GM18526 (cell line): ENCODE measurements around the gene UMODL1.

Source experiments
- POLR2A ChIP-seq: IDR thresholded peaks from 3 replicates; pipeline ENCODE4 v1.6.1; 2011; ENCODE audit not compliant: insufficient read length; ENCODE audit errors: extremely low read depth

The UMODL1 gene, protein sequence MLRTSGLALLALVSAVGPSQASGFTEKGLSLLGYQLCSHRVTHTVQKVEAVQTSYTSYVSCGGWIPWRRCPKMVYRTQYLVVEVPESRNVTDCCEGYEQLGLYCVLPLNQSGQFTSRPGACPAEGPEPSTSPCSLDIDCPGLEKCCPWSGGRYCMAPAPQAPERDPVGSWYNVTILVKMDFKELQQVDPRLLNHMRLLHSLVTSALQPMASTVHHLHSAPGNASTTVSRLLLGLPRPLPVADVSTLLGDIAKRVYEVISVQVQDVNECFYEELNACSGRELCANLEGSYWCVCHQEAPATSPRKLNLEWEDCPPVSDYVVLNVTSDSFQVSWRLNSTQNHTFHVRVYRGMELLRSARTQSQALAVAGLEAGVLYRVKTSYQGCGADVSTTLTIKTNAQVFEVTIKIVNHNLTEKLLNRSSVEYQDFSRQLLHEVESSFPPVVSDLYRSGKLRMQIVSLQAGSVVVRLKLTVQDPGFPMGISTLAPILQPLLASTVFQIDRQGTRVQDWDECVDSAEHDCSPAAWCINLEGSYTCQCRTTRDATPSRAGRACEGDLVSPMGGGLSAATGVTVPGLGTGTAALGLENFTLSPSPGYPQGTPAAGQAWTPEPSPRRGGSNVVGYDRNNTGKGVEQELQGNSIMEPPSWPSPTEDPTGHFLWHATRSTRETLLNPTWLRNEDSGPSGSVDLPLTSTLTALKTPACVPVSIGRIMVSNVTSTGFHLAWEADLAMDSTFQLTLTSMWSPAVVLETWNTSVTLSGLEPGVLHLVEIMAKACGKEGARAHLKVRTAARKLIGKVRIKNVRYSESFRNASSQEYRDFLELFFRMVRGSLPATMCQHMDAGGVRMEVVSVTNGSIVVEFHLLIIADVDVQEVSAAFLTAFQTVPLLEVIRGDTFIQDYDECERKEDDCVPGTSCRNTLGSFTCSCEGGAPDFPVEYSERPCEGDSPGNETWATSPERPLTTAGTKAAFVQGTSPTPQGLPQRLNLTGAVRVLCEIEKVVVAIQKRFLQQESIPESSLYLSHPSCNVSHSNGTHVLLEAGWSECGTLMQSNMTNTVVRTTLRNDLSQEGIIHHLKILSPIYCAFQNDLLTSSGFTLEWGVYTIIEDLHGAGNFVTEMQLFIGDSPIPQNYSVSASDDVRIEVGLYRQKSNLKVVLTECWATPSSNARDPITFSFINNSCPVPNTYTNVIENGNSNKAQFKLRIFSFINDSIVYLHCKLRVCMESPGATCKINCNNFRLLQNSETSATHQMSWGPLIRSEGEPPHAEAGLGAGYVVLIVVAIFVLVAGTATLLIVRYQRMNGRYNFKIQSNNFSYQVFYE

DNA sequence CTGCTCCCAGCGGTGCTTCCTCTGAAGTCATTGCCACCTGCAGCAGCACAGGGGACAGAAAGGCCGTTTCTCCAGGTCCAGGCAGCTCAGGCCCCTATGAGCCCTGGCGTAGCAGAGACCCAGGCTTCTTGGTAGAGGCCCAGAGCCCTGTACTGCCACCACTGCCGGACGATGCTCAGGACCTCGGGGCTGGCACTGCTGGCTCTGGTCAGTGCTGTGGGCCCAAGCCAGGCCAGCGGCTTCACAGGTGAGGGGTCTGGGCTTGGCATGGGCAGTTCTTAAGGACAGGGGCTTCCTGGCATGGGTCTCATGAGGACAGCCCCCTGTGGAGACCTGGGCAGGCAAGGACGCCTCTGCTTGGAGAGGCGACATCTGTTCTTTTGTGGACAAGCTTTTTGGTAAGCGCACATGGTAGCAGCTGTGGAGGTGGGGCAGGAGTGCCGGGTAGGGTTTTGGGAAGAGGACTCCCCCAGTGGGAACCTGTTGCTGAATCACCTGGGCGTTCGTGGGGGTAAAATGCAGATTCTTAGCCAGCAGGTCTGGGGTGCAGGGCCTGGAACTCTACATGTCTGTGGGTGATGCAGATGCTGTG lies at the start of gene UMODL1:
UMODL1 (plus strand) TSS at position 172 of the 592 bp plus-strand sequence; CDS start at position 172, 0 bp downstream.
- no peak for TF ChIP-seq POLR2A

DNA sequence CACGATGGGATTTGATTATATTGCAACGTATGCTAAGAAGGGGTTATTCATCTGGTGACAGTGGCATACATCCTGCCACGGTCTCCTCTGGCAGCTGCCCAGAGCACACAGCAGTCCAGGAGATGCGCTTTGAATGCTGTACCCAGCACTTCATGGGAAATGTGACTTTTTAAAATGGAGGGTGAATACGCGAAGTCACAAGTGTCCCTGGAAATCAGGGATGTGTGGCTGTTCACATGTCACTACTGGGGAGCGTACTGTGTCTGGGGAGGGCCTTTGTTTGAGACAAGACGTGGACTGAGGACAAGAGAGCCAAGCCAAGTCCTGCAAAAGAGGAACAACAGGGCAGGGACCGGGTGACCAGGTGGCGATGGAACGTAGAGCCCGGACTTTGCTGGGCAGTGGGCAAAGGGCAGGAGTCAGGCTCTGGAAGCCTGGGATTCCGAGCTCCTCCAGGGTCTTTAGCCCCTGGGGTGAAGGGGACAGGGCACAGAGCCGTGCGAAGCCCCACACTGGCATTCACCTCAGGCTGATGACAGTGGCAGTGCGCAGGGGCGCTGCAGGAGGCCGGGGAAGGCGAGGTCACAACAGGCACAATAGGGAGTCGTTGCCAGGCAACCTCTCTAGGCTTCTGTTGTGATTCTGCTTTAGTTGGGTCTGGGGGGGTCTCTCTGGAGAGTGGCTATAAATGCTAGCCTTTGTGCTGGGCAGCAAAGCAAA lies 49.6 kb upstream of the UMODL1 start:
- TF ChIP-seq POLR2A = no peak

DNA sequence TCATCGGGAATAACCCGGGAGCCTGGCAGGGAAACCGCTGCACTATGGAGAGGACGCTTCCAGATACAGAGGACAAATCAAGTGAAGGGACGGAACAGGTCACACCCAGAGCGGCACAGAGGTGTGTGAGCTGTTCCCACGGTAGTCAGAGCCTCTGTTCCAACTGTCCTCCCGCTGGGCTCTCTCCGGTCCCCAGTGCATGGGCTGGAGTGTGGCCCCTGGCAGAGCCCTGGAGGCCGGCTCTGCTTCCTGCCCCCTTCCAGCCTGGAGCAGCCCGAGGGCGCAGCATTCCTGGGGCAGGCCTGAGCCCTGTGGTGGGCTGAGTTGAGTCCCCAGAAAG lies 49.1 kb upstream of the UMODL1 start:
- no peak for TF ChIP-seq POLR2A

DNA sequence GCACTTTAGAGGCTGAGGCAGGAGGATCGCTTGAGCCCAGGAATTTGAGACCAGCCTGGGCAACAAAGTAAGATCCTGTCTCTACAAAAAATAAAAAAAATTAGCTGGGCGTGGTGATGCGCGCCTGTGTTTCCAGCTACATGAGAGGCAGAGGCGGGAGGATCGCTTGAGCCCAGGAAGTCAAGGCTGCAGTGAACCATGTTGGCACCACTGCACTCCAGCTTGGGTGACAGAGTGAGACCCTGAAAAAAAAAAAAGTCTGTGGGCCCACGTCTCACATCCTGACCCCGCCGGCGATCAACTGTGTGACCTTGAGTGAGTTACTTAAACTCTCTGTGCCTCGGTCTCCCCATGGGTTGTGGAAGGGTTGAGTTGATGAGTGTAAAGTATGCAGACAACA lies 48.2 kb upstream of the UMODL1 start:
- no peak for TF ChIP-seq POLR2A

DNA sequence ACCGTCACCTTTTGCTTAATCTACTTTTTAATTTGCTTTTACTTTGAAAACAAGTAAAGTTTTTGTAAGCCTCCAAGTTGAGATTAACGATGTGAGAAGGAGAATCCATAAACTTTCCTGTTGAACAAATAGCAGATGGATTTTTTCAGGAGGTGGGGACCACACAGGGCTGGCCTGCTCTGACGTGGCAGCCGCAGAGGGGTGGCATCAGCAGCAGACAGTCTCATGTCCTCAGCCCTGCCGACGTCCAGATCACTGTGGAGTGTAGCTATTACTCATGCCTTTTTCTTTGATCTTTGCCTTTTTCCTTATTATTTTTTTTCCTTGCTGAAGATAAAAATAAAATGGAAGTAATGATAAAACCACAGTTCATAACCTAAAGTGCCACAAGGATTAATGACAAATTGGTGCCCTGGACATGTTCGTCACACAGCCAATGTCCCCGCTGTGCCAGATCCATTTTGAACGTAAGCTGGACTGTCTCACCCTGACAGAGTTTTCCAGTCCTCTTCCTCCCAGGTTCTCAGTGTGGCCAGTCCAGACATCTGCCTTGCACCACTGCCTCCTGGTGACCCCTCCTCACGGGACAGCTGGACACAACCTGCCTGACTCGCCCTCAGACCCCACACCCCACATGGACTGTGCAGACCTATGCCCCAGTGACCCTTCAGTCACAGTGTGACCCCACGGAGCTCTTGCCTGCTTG lies 45.6 kb upstream of the UMODL1 start:
- TF ChIP-seq POLR2A = no peak

DNA sequence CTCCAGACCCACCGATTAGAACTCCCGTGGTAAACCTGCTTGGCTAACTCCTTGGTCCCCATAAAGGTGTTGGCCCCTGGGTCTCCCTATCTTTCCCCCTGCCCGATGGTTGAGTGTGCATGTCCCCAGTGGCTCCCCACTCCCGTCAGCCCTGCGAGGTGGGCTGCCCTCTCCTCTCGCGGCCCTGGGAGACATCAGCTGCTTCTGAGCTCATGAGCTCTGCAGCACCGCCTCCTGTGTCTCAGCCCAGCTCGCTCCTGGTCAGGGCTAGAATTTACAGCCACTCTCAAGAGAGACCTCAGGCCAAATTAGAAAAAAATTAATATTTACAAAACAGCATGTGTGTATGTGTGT lies 45.1 kb upstream of the UMODL1 start:
- TF ChIP-seq POLR2A = no peak

DNA sequence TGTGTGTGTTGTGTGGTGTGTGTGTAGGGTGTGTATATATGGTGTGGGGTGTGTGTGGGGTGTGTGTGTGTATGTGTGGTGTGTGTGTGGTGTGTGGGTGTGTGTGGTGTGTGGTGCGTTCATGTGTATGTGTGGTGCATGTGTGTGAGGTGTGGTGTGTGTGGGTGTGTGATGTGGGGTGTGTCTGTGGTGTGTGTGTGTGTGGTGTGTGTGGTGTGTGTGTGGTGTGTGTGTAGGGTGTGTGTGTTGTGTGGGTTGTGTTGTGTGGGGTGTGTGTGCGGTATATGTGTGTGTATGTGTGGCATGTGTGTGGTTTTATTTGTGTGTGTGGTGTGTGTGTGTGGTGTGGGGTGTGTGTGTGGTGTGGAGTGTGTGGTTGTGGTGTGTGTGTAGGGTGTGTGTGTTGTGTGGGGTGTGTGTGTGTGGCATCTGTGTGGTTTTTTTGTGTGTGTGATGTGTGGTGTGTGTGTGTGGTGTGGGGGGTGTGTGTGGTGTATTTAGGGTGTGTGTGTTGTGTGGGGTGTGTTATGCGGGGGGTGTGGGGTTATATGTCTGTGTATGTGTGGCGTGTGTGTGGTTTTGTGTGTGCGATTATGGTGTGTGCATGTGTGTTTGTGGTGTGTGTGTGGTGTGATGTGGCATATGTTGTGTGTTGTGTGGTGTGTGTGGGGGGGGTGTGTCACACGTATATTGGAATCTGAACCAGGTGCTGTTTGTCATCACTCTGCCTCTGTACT lies 43.9 kb upstream of the UMODL1 start:
- TF ChIP-seq POLR2A = no peak

DNA sequence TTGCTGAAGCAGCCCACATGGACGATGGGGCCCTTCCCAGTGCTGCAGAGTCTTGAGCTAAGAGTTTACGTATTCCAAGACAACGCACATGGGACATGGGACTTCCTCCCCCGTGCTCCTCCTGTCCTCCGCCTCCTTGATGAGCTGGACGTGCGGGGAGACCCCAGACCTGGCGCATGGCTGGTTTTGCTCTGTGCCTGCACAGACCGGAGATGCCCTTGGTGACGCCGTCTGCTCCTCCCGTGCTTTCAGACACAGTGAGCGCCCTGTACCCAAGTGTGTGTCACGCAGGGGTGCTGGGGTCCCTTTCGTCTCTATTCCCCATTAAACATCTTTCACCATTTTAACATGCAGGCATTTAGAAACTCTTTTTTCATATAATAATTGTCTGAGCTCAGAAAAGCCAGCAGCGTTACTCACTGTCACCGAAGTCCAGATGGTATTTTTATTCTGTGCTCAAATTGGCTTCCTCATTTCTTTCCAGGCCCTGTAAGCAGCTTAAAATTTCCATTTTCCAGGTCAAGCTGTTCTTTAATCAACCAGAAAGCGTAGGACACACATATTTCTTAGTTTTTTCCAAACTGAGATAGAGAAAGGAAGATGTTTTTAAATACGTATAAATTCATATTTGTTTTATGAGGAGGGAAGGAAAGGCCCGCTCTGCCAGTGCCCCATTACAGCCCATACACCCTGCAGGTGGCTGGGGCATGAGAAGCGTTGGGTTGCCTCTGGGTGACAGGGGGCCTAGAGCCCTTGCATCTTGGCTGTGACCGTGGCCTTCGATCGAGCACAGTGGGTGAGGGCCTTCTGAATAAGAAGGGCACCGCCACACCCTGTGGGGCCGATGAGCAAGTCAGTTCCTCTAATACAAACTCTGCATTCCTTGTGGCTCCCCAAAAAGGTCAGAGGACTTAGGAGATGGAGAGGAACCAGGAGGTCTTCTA lies 43.0 kb upstream of the UMODL1 start:
- TF ChIP-seq POLR2A = no peak

DNA sequence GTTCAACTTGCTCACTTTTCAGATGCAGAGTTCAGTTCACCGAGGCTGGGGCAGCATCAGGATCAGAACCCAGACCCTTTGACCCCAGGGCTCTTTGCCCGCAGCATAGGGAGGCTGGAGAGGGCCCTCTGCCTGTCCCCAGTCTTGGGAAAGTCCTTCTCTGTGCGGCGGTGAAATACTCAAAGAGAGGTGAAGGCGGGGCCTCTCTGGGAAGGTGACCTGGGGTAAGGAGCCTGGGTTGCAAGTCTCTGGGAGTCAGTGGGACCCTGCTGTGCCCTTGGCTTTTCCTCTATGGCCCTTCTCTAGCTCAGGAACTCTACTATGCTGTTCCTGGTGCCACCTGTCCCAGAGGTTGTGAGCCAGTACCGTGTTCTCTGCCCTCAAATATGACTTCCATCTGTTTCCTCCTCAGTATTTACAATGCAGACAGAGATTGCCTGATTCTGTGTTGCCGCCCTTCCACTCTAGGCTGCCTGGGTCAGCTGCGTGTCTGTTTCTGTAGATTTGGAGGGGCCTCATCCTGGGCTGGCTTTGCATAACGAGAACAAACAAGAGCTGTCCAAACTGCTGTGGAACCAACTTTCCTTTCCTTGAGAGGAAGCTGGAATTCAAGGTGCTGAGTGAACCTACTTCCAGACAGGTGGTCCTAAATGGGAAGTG lies 42.2 kb upstream of the UMODL1 start:
- TF ChIP-seq POLR2A = no peak

DNA sequence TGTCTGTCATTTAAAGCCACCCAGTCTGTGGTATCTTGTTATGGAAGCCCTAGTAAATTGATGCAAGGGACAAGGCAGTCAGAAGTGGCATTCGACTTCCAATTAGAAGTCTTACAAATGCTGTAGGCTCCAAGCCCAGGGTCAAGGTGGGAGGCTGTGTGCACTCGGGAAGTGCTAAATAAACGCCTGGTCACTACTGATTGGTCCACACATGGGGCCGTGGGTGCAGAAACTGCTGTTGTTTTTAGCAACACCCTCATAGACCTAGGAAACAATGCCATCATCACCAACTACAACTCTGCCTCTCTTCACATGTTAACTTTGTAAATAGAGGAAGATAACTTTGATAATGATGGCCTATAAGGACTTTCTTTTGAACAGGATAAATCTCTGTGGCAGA lies 40.8 kb upstream of the UMODL1 start:
- TF ChIP-seq POLR2A = no peak

DNA sequence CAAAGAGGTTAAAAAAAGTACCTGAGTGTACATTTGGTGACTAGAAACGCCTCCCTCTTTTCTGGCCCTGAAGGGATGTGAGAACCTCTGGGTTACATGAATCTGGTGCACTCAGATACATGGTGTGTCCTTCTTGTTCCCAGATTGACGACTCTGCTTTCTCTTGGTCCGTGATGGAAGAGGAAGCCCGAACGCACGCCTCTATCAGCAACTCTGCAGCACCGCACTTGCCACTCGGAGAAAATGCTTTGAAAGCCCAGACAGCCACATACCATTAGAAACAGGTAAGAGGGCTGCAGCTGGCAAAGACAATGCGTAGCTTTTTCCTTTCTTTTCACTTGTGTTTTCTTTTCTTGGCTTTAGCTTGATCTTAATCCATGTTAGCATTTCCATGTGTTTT lies 39.9 kb upstream of the UMODL1 start:
- TF ChIP-seq POLR2A = no peak

DNA sequence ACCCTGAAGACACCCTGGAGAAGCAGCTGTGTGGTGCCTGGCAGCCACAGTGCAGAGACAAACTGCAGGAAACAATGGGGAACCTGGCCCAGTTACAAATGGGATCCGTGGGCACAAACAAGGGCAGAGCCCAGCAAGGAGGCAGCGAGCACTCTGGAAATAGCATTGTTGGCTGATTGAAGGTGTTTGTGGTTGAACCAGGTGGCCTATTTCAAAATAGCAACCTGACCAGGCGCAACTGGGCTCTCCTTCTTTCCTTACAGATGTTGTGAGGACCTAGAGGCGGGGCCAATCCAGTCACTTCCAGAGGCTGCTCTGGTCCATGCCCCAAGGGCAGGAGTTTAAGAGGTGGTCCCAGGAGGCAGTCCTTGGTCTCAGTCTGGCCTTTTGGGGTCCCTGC lies 39.3 kb upstream of the UMODL1 start:
- TF ChIP-seq POLR2A = no peak
